HEK293T (cell line): Measurements from ENCODE around the gene YY1.

ENCODE experiments used
- CTCF ChIA-PET: fragments of 350-600 bp; formaldehyde crosslinking; extraction: SDS; loops from one replicate; lab custom pipeline; 2021; ENCODE audit warnings: antibody characterized with exemption, inconsistent platforms; lab: Yijun Ruan, JAX
- POLR2A ChIA-PET: fragments of 350-600 bp; formaldehyde crosslinking; extraction: SDS; loops from one replicate; lab custom pipeline; 2020; ENCODE audit warnings: antibody characterized with exemption, inconsistent platforms; lab: Yijun Ruan, JAX
- DNase-seq: peaks from one replicate; pipeline ENCODE4 v3.0.0; 2012; ENCODE audit warnings: mixed read lengths; ENCODE audit errors: extremely low spot score
- ARNT ChIP-seq: fragments of 450-650 bp; IDR thresholded peaks from 2 replicates; pipeline ENCODE4 v1.6.1; 2017; ENCODE audit warnings: mild to moderate bottlenecking
- BHLHE40 ChIP-seq: fragments of 450-650 bp; IDR thresholded peaks from 2 replicates; pipeline ENCODE4 v1.6.1; 2016; ENCODE audit warnings: mild to moderate bottlenecking, moderate library complexity, borderline replicate concordance
- CTBP1 ChIP-seq: fragments of 450-650 bp; IDR thresholded peaks from 2 replicates; pipeline ENCODE4 v1.6.1; 2016; ENCODE audit warnings: borderline replicate concordance
- ELF4 ChIP-seq: fragments of 450-650 bp; IDR thresholded peaks from 2 replicates; pipeline ENCODE4 v1.6.1; 2017; ENCODE audit warnings: antibody characterized with exemption
- FOXA1 ChIP-seq: fragments of 450-650 bp; IDR thresholded peaks from 2 replicates; pipeline ENCODE4 v1.6.1; 2016; ENCODE audit warnings: mild to moderate bottlenecking
- FOXK2 ChIP-seq: fragments of 450-650 bp; IDR thresholded peaks from 2 replicates; pipeline ENCODE4 v1.6.1; 2016; ENCODE audit warnings: mild to moderate bottlenecking
- FOXM1 ChIP-seq: fragments of 450-650 bp; IDR thresholded peaks from 2 replicates; pipeline ENCODE4 v1.6.1; 2017; ENCODE audit warnings: mild to moderate bottlenecking, borderline replicate concordance
- HDGF ChIP-seq: fragments of 450-650 bp; IDR thresholded peaks from 2 replicates; pipeline ENCODE4 v1.6.1; 2017; ENCODE audit warnings: antibody characterized with exemption, borderline replicate concordance
- L3MBTL2 ChIP-seq: fragments of 450-650 bp; conservative IDR thresholded peaks from 2 replicates; pipeline ENCODE4 v1.6.1; 2016; ENCODE audit warnings: mild to moderate bottlenecking
- LEF1 ChIP-seq: fragments of 450-650 bp; IDR thresholded peaks from 2 replicates; pipeline ENCODE4 v1.6.1; 2017; ENCODE audit warnings: mild to moderate bottlenecking, borderline replicate concordance
- NFRKB ChIP-seq: fragments of 450-650 bp; IDR thresholded peaks from 2 replicates; pipeline ENCODE4 v1.6.1; 2016; ENCODE audit warnings: mild to moderate bottlenecking, moderate library complexity
- SP1 ChIP-seq: fragments of 450-650 bp; IDR thresholded peaks from 2 replicates; pipeline ENCODE4 v1.6.1; 2017
- SUZ12 ChIP-seq: fragments of 450-650 bp; IDR thresholded peaks from 2 replicates; pipeline ENCODE4 v1.6.1; 2016; ENCODE audit warnings: mild to moderate bottlenecking
- TARDBP ChIP-seq: fragments of 450-650 bp; IDR thresholded peaks from 2 replicates; pipeline ENCODE4 v1.6.1; 2016
- ZNF384 ChIP-seq: fragments of 450-650 bp; IDR thresholded peaks from 2 replicates; pipeline ENCODE4 v1.6.1; 2016
- TF ChIP-seq, protein P1 (sequence below): fragments of 450-650 bp; IDR thresholded peaks from 2 replicates; pipeline ENCODE4 v1.6.1; 2016

Gene YY1

DNA sequence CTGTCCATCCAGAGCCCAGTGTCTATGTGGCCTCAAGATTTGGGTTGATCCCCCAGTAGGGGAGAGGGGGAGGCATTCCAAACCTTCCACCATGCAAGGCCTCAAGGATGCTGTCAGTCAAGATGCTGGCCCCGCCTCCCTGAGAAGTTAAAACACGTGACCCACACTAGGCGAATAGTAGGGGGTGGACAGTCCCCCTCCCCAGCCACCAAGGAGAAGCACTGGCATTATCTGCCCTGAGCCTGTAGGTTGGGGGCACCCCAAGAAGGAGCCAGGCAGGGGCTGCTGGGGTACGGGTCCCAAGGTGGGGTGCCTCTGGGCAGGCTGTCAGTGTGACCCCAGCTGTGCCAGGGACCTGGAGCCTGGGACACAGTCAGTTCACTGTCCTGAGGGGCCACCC, 65.0 kb downstream of the YY1 start:
- POLR2A ChIA-PET, result no interaction called here

DNA sequence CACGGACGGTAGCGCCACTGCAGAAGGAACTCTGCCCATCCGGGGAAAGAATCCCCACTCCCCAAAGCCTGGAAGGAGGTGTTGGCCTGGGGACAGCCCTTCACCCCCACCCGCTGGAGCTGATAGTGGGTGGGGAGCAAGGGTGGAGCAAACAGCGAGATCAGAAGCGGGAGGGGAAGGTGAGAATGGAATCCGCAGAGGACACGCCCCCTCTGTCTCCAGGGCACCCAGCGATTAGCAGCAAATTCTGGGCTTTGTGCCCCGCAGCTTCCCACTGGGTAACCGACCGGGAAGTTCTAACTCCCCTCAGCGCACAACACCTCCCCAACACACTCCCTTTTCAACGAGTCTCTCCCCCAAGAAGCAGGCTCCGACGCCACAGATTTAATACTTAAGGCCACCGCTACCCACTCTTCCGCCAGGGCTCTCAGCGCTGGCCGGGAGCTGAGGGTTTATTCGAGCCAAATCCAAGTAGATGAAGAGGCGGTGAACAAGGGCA, 65.9 kb downstream of the YY1 start:
- CTCF ChIA-PET, result interaction anchor here (0.6 kb wide), 1 partner anchor 15 kb away, joined by 3 read pairs; no protein-coding TSS in a partner anchor

More for the DNA sequence above, 65.0 kb downstream of the YY1 start:
- CTCF ChIA-PET, result interaction anchor here (1.1 kb wide), 1 partner anchor 63 kb away, joined by 3 read pairs; no protein-coding TSS in a partner anchor
- DNase-seq, result no peak
- TF ChIP-seq ARNT, result no peak
- TF ChIP-seq, protein P1, sequence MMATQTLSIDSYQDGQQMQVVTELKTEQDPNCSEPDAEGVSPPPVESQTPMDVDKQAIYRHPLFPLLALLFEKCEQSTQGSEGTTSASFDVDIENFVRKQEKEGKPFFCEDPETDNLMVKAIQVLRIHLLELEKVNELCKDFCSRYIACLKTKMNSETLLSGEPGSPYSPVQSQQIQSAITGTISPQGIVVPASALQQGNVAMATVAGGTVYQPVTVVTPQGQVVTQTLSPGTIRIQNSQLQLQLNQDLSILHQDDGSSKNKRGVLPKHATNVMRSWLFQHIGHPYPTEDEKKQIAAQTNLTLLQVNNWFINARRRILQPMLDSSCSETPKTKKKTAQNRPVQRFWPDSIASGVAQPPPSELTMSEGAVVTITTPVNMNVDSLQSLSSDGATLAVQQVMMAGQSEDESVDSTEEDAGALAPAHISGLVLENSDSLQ, result peak; percentile 91

DNA sequence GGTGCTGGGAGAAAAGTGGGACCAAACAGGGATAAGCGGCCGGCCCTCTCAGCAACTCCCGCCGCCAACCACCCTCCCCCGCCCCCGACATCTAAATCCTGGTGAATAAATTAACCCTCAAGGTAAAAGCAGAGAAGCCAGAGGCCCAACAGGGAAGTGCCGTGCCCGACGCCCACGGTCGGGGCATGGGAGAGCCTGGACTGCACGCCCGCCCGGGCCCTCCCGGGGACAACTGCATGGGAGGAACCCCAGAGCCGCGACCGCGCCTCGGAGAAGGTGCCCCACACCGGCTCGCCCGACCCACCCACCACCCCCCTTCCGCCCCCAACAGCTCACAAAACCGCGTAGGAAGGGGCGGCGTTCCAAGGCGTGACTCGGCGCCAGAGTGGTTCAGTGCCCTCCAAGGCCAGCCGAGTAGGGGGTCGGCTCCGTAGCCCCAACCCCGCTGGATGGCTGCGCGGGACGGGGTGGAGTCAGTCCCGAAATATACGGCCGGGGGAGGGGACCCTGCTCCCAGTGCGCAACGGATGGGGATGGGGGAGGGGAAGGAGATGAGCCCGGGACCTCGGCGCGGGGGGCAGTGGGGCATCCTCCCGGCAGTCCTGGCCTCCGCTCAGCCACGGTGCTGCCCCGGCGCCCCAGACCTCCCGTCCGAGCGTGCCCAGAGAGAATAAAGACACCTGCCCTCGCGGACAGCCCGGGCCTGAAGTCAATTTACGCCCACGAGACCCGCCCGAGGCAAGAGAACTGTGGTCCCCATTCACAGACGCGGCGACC, 66.6 kb downstream of the YY1 start:
- ChIA-PET CTCF (interaction anchor here (0.6 kb wide), 1 partner anchor 16 kb away, joined by 3 read pairs; no protein-coding TSS in a partner anchor), POLR2A (interaction anchor here (1.0 kb wide), 1 partner anchor 69 kb away, joined by 3 read pairs; a partner anchor contains a TSS)
- TF ChIP-seq FOXK2, result no peak
- no peak for TF ChIP-seq CTBP1
- TF ChIP-seq SP1, result no peak
- TF ChIP-seq ARNT, result no peak
- TF ChIP-seq SUZ12, result no peak
- no peak for TF ChIP-seq LEF1
- no peak for TF ChIP-seq FOXA1
- no peak for TF ChIP-seq FOXM1
- TF ChIP-seq HDGF, result no peak
- peak; percentile 20 for DNase-seq

More for the DNA sequence above, 65.9 kb downstream of the YY1 start:
- DNase-seq, result no peak
- POLR2A ChIA-PET, result interaction anchor here (1.0 kb wide), 1 partner anchor 70 kb away, joined by 3 read pairs; a partner anchor contains a TSS
- TF ChIP-seq SP1 (no peak), CTBP1 (no peak), NFRKB (no peak), FOXM1 (no peak), FOXK2 (no peak), FOXA1 (no peak), TARDBP (no peak), HDGF (no peak), ELF4 (no peak), BHLHE40 (no peak), L3MBTL2 (no peak), LEF1 (no peak), SUZ12 (no peak), ZNF384 (no peak), ARNT (no peak)
- TF ChIP-seq, protein P1, result no peak

DNA sequence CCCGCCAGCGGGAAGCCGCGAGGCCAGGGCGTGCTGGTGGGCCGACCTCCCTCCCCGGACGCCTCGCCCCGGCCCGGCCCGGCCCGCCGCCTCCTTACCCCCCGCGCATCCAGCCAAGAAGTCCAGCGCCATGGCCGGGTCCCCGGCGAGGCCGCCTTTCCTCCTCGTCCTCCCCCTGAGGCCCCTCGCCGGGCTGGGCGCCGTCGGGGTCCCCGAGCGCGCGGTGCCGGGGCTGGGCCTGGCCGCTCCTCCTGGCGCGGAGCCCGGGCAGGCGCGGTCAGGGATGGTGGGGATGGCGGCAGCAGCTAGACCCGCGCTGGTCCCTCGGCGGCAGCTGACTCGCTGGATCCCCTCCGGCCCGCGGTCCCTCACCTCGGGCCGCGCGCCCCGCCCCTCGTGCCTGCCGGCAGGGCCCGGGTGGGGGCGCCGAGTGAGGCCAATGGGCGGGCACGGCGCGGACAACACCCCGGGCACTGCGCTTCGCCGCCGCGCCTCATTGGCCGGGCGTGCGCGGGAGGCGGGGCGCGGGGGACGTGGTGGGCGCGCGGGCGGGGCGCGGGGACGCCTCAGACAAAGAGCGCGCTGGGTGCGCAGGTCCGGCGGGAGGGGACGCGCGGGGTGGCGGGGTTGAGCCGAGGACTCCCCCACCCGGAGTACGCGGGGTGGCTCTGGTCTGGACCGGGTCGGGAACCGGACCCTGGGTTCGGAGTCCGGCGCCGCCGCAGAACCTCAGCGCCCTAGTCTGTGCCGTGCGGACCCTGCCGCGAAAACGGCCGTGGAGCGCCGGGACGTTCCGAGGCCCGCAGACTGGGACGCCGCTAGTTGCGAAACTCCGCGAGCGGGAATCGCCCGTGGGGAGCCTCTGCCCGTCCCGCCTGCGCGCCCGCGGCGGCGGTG, 67.4 kb downstream of the YY1 start, which contains the start of gene SLC25A29:
Gene SLC25A29, minus strand, starts transcription at position 344 of the 897 bp plus-strand sequence. Its CDS starts 212 bp downstream, at position 132.
- peak; percentile 94 for DNase-seq
- CTCF ChIA-PET, result no interaction called here
- POLR2A ChIA-PET, result no interaction called here
- TF ChIP-seq HDGF (no peak), TARDBP (no peak), FOXM1 (0 out of 2 replicates have a peak, but pooled peaks have one; percentile 10), ZNF384 (no peak)

DNA sequence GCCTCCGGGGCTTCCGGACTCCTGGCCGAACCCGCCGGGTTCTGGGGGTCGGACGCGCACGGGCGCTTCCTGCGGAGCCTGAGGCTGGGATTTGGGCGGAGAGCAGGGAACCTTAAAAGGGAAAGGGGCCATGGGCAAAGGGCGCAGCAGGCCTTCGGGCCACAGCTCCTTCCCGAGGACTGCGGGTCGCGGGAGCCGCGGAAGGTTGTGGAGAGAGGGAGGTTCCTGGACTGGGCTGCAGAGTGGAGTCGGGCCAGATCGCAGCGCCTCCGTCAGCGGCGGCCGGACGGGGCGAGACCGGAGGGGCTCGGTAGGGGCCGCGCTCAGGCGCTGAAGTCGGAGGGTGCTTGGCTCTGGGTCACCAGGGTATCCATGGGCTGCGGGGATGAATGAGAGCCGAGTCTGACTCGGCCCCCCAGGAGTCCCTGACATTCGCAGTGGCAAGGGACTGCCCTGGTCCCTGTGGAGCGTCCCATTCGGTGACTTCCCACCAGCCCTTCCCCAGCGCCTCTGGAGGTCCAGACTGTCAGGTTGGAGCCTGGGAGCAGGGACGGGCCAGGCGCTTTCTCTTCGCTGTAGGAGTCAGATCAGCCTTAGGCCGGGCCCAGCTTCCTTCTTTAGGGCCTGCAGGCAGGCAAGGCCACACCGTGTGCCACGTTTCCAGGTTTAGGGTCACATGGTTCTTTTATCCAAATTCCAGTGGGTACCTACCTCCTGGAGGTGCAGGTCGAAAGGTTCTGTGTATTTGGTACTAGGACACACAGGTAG, 68.2 kb downstream of the YY1 start:
- DNase-seq, result peak; percentile 20
- ChIA-PET CTCF (interaction anchor here (0.5 kb wide), 1 partner anchor 169 kb away, joined by 3 read pairs; no protein-coding TSS in a partner anchor), POLR2A (interaction anchor here (1.4 kb wide), 1 partner anchor 17 kb away, joined by 4 read pairs; no protein-coding TSS in a partner anchor)
- TF ChIP-seq ZNF384, result no peak
- TF ChIP-seq L3MBTL2, result no peak
- no peak for TF ChIP-seq HDGF
- no peak for TF ChIP-seq CTBP1
- TF ChIP-seq, protein P1, result no peak
- TF ChIP-seq NFRKB, result no peak
- no peak for TF ChIP-seq ARNT
- TF ChIP-seq BHLHE40, result no peak
- no peak for TF ChIP-seq LEF1
- no peak for TF ChIP-seq SP1
- TF ChIP-seq FOXK2, result no peak
- no peak for TF ChIP-seq ELF4
- no peak for TF ChIP-seq FOXA1
- no peak for TF ChIP-seq FOXM1
- no peak for TF ChIP-seq SUZ12
- no peak for TF ChIP-seq TARDBP
